IPS-18a (cell line): ENCODE results near the gene POMGNT2.

Experiments
- H3K27ac ChIP-seq: one replicate; pipeline ENCODE4 v1.5.1; 2013; ENCODE audit warnings: low read length
- H3K27me3 ChIP-seq: one replicate; pipeline ENCODE4 v1.6.1; 2013; ENCODE audit warnings: mild to moderate bottlenecking, low read length; ENCODE audit not compliant: control insufficient read depth, insufficient read depth
- H3K36me3 ChIP-seq: one replicate; pipeline ENCODE4 v1.6.1; 2013; ENCODE audit warnings: low read depth, low read length; ENCODE audit not compliant: control insufficient read depth
- H3K4me1 ChIP-seq: one replicate; pipeline ENCODE4 v1.6.1; 2013; ENCODE audit warnings: low read depth, low read length; ENCODE audit not compliant: control insufficient read depth
- H3K4me3 ChIP-seq: one replicate; pipeline ENCODE4 v1.5.1; 2013; ENCODE audit warnings: low read length
- H3K9ac ChIP-seq: one replicate; pipeline ENCODE4 v1.6.1; 2013; ENCODE audit warnings: mild to moderate bottlenecking, low read length, moderate library complexity
- H3K9me3 ChIP-seq: one replicate; pipeline ENCODE4 v1.6.1; 2013; ENCODE audit warnings: low read depth, low read length; ENCODE audit not compliant: control insufficient read depth

The POMGNT2 gene

GRCh38 chr3:43132193-43132592, 26.3 kb upstream of the POMGNT2 start:
- Histone ChIP-seq H3K27me3 (no peaks in the 10 kb centered on the region), H3K36me3 (no peaks in the 10 kb centered on the region), H3K4me1 (no peaks in the 10 kb centered on the region), H3K4me3 (no peak overlapping the region), H3K27ac (no peak overlapping the region), H3K9me3 (no peaks in the 10 kb centered on the region), H3K9ac (no peak overlapping the region)

GRCh38 chr3:43128464-43128863, 22.6 kb upstream of the POMGNT2 start:
- H3K4me1 ChIP-seq = no peaks in the 10 kb centered on the region
- H3K9me3 ChIP-seq = no peaks in the 10 kb centered on the region
- H3K4me3 ChIP-seq = no peak overlapping the region
- H3K9ac ChIP-seq = no peak overlapping the region
- H3K36me3 ChIP-seq = no peaks in the 10 kb centered on the region
- no peak overlapping the region for H3K27ac ChIP-seq
- H3K27me3 ChIP-seq = no peaks in the 10 kb centered on the region

GRCh38 chr3:43126536-43126935, 20.7 kb upstream of the POMGNT2 start:
- H3K27ac ChIP-seq = no peak overlapping the region

GRCh38 chr3:43123895-43124294, 18.0 kb upstream of the POMGNT2 start:
- Histone ChIP-seq H3K4me1 (no peaks in the 10 kb centered on the region), H3K9ac (no peak overlapping the region), H3K4me3 (no peak overlapping the region), H3K9me3 (no peaks in the 10 kb centered on the region), H3K27me3 (no peaks in the 10 kb centered on the region), H3K27ac (no peak overlapping the region), H3K36me3 (no peaks in the 10 kb centered on the region)

More at GRCh38 chr3:43126536-43126935, 20.7 kb upstream of the POMGNT2 start:
- no peaks in the 10 kb centered on the region for H3K9me3 ChIP-seq
- H3K4me3 ChIP-seq = no peak overlapping the region
- no peak overlapping the region for H3K9ac ChIP-seq
- H3K36me3 ChIP-seq = no peaks in the 10 kb centered on the region
- no peaks in the 10 kb centered on the region for H3K4me1 ChIP-seq
- H3K27me3 ChIP-seq = no peaks in the 10 kb centered on the region

- Histone ChIP-seq H3K4me3 (no peak overlapping the region), H3K9ac (no peak overlapping the region), H3K36me3 (no peaks in the 10 kb centered on the region), H3K27ac (no peak overlapping the region), H3K4me1 (no peaks in the 10 kb centered on the region), H3K27me3 (no peaks in the 10 kb centered on the region), H3K9me3 (no peaks in the 10 kb centered on the region)
Measured at GRCh38 chr3:43120937-43121336, 15.1 kb upstream of the POMGNT2 start.

- H3K4me3 ChIP-seq = no peak overlapping the region
- H3K27me3 ChIP-seq = no peaks in the 10 kb centered on the region
- no peak overlapping the region for H3K27ac ChIP-seq
- no peaks in the 10 kb centered on the region for H3K9me3 ChIP-seq
- H3K4me1 ChIP-seq = no peaks in the 10 kb centered on the region
- no peak overlapping the region for H3K9ac ChIP-seq
- no peaks in the 10 kb centered on the region for H3K36me3 ChIP-seq
Measured at GRCh38 chr3:43117257-43117656, 11.4 kb upstream of the POMGNT2 start.

GRCh38 chr3:43113671-43114070, 7.8 kb upstream of the POMGNT2 start:
- Histone ChIP-seq H3K4me3 (no peak overlapping the region), H3K27ac (no peak overlapping the region), H3K27me3 (no peaks in the 10 kb centered on the region), H3K4me1 (no peaks in the 10 kb centered on the region), H3K36me3 (no peaks in the 10 kb centered on the region), H3K9ac (no peak overlapping the region), H3K9me3 (no peaks in the 10 kb centered on the region)

GRCh38 chr3:43106293-43106628, 382 bp upstream of the POMGNT2 start:
- peak overlapping the region; percentile 66 for H3K4me3 ChIP-seq
- H3K27me3 ChIP-seq = peaks cover 25% of the 10 kb centered on the region
- H3K27ac ChIP-seq = no peak overlapping the region
- peaks cover 5% of the 10 kb centered on the region for H3K4me1 ChIP-seq
- H3K9me3 ChIP-seq = no peaks in the 10 kb centered on the region
- H3K9ac ChIP-seq = no peak overlapping the region
- H3K36me3 ChIP-seq = no peaks in the 10 kb centered on the region

- H3K9ac ChIP-seq = no peak overlapping the region
- H3K27me3 ChIP-seq = peaks cover 25% of the 10 kb centered on the region
- H3K9me3 ChIP-seq = no peaks in the 10 kb centered on the region
- no peak overlapping the region for H3K27ac ChIP-seq
- peak overlapping the region; percentile 49 for H3K4me3 ChIP-seq
- H3K4me1 ChIP-seq = peaks cover 5% of the 10 kb centered on the region
- no peaks in the 10 kb centered on the region for H3K36me3 ChIP-seq
Measured at GRCh38 chr3:43104660-43105595, 951 bp downstream of the POMGNT2 start.

GRCh38 chr3:43104039-43104438, 1.8 kb downstream of the POMGNT2 start:
- H3K27me3 ChIP-seq = peaks cover 25% of the 10 kb centered on the region

GRCh38 chr3:43102773-43103480, 3.0 kb downstream of the POMGNT2 start:
- no peak overlapping the region for H3K4me3 ChIP-seq

More at GRCh38 chr3:43104039-43104438, 1.8 kb downstream of the POMGNT2 start:
- Histone ChIP-seq H3K4me3 (no peak overlapping the region), H3K9ac (no peak overlapping the region), H3K36me3 (no peaks in the 10 kb centered on the region), H3K27ac (no peak overlapping the region), H3K9me3 (no peaks in the 10 kb centered on the region), H3K4me1 (peaks cover 5% of the 10 kb centered on the region)

More at GRCh38 chr3:43102773-43103480, 3.0 kb downstream of the POMGNT2 start:
- Histone ChIP-seq H3K9me3 (no peaks in the 10 kb centered on the region), H3K27ac (no peak overlapping the region), H3K36me3 (no peaks in the 10 kb centered on the region), H3K27me3 (peaks cover 25% of the 10 kb centered on the region), H3K4me1 (peaks cover 5% of the 10 kb centered on the region), H3K9ac (no peak overlapping the region)
